Neural cell (in vitro differentiated cells): ENCODE measurements around the gene CNTN6. TPM values are rescaled to one million over a fixed set of nuclear protein-coding genes. Genes with fewer than 3 reads are reported as not detected.

ENCODE experiments used
- H2AFZ ChIP-seq: fragments of 200-600, 300-800 bp; sonication (generic), shearing (Covaris generic); 2 replicates; pipeline ENCODE4 v1.6.0; 2014; ENCODE audit warnings: low read depth, mild to moderate bottlenecking, antibody characterized with exemption, low read length, moderate library complexity
- H3F3A ChIP-seq: fragments of 200-600 bp; shearing (Covaris generic); 2 replicates; pipeline ENCODE4 v1.6.1; 2016; ENCODE audit warnings: mild to moderate bottlenecking, moderate library complexity, mixed read lengths, antibody characterized with exemption, low read length; ENCODE audit not compliant: insufficient read depth, poor library complexity, severe bottlenecking
- H3K27ac ChIP-seq: fragments of 200-600, 300-800 bp; sonication (generic), shearing (Covaris generic); 2 replicates; pipeline ENCODE4 v1.5.1; 2014; ENCODE audit warnings: mild to moderate bottlenecking, low read length, moderate library complexity
- H3K27me3 ChIP-seq: fragments of 300-800, 200-600 bp; sonication (generic), shearing (Covaris generic); 2 replicates; pipeline ENCODE4 v1.6.0; 2014; ENCODE audit warnings: mild to moderate bottlenecking, low read depth, low read length, moderate library complexity; ENCODE audit not compliant: insufficient read depth
- H3K36me3 ChIP-seq: fragments of 300-800, 200-600 bp; sonication (generic), shearing (Covaris generic); 2 replicates; pipeline ENCODE4 v1.5.1; 2014; ENCODE audit warnings: mild to moderate bottlenecking, antibody characterized with exemption, low read length, moderate library complexity; ENCODE audit not compliant: insufficient read depth
- H3K4me2 ChIP-seq: fragments of 300-800, 200-600 bp; sonication (generic), shearing (Covaris generic); 2 replicates; pipeline ENCODE4 v1.6.0; 2014; ENCODE audit warnings: mild to moderate bottlenecking, low read length
- H3K4me3 ChIP-seq: fragments of 300-800, 200-600 bp; sonication (generic), shearing (Covaris generic); 2 replicates; pipeline ENCODE4 v1.5.1; 2014; ENCODE audit warnings: mild to moderate bottlenecking, low read length, moderate library complexity
- H3K79me2 ChIP-seq: fragments of 200-600 bp; shearing (Covaris generic); replicated peaks from 2 replicates; pipeline ENCODE4 v1.6.0; 2014; ENCODE audit warnings: mild to moderate bottlenecking, low read length, moderate library complexity; ENCODE audit not compliant: insufficient read depth
- H3K9ac ChIP-seq: fragments of 300-800, 200-600 bp; sonication (generic), shearing (Covaris generic); 2 replicates; pipeline ENCODE4 v1.6.1; 2016; ENCODE audit warnings: mild to moderate bottlenecking, low read length, mixed read lengths
- H3K9me2 ChIP-seq: fragments of 200-600 bp; shearing (Covaris generic); 2 replicates; pipeline ENCODE4 v1.6.1; 2016; ENCODE audit warnings: mild to moderate bottlenecking, low read length, mixed read lengths; ENCODE audit not compliant: insufficient read depth
- H3K9me3 ChIP-seq: fragments of 200-600, 300-800 bp; sonication (generic), shearing (Covaris generic); 2 replicates; pipeline ENCODE4 v1.6.1; 2016; ENCODE audit warnings: mild to moderate bottlenecking, mixed run types, low read length, moderate library complexity, mixed read lengths
- H4K20me1 ChIP-seq: fragments of 200-600 bp; shearing (Covaris generic); 2 replicates; pipeline ENCODE4 v1.6.1; 2016; ENCODE audit warnings: mild to moderate bottlenecking, mixed run types; ENCODE audit not compliant: insufficient read depth
- EP300 ChIP-seq: fragments of 450-650 bp; conservative IDR thresholded peaks from 2 replicates; pipeline ENCODE4 v1.6.1; 2014; ENCODE audit warnings: antibody characterized with exemption, mild to moderate bottlenecking, moderate library complexity; ENCODE audit not compliant: poor library complexity, severe bottlenecking
- EZH2 ChIP-seq: fragments of 200-600, 300-800 bp; shearing (Covaris generic), sonication (generic); IDR thresholded peaks from 2 replicates; pipeline ENCODE4 v1.6.1; 2014; ENCODE audit warnings: antibody characterized with exemption, low read length, borderline replicate concordance, mild to moderate bottlenecking; ENCODE audit not compliant: insufficient read depth, poor library complexity, severe bottlenecking
- MXI1 ChIP-seq: fragments of 450-650 bp; conservative IDR thresholded peaks from 2 replicates; pipeline ENCODE4 v1.6.1; 2014; ENCODE audit warnings: antibody characterized with exemption, mild to moderate bottlenecking; ENCODE audit not compliant: poor library complexity, severe bottlenecking
- POLR2AphosphoS5 ChIP-seq: IDR thresholded peaks from 2 replicates; pipeline ENCODE4 v1.6.1; 2012
- RAD21 ChIP-seq: fragments of 450-650 bp; conservative IDR thresholded peaks from 2 replicates; pipeline ENCODE4 v1.6.1; 2014; ENCODE audit warnings: antibody characterized with exemption, mild to moderate bottlenecking, moderate library complexity
- SMC3 ChIP-seq: fragments of 450-650 bp; conservative IDR thresholded peaks from 2 replicates; pipeline ENCODE4 v1.6.1; 2014; ENCODE audit warnings: antibody characterized with exemption, mild to moderate bottlenecking, moderate library complexity; ENCODE audit not compliant: poor library complexity
- TAF1 ChIP-seq: IDR thresholded peaks from 2 replicates; pipeline ENCODE4 v1.6.1; 2012; ENCODE audit warnings: low read depth
- polyA plus RNA-seq: library from polyadenylated mRNA; depleted of rRNA; stranded (reverse); fragments of >200 nt; gene quantifications from 2 replicates; pipeline ENCODE4 v1.2.3, GENCODE V29; 2014
- TF ChIP-seq, protein P1 (sequence below): fragments of 450-650 bp; IDR thresholded peaks from 2 replicates; pipeline ENCODE4 v1.5.1; 2014; ENCODE audit warnings: antibody characterized with exemption, mild to moderate bottlenecking, moderate library complexity; ENCODE audit not compliant: poor library complexity, severe bottlenecking
- TF ChIP-seq, protein P2 (sequence below): IDR thresholded peaks from 2 replicates; pipeline ENCODE4 v1.6.1; 2012; ENCODE audit warnings: borderline replicate concordance

Gene CNTN6
- polyA plus RNA-seq, 1 donor from 2014 or later, result 1.8 TPM

DNA sequence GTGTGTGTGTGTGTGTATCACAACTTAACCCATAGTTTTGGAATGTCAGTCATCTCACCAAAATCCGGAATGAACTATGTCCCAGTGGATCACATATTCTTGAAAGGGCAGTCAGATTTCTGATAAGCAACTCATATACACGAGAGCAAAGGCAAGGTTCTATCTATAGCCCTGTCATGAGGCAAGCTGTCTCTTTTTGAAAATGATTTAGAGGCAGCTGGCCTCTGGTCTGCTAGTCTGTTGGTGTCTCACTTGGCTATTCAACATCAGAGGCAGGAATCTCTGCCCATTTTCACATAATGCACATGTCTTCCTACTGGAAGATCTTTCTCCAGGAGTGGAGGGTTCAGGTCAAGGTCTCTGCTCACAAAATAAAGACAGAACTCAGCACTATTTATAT is 79.8 kb downstream of the CNTN6 start:
- no peaks in the 10 kb centered on the region for H3K36me3 ChIP-seq
- H3K79me2 ChIP-seq, result no peaks in the 10 kb centered on the region
- no peak overlapping the region for H3K4me2 ChIP-seq
- H3K27me3 ChIP-seq, result no peaks in the 10 kb centered on the region
- no peaks in the 10 kb centered on the region for H3K9me3 ChIP-seq
- no peaks in the 10 kb centered on the region for H3F3A ChIP-seq
- TF ChIP-seq TAF1 (no peak), EP300 (no peak), EZH2 (no peak), POLR2AphosphoS5 (no peak)
- TF ChIP-seq, protein P1, sequence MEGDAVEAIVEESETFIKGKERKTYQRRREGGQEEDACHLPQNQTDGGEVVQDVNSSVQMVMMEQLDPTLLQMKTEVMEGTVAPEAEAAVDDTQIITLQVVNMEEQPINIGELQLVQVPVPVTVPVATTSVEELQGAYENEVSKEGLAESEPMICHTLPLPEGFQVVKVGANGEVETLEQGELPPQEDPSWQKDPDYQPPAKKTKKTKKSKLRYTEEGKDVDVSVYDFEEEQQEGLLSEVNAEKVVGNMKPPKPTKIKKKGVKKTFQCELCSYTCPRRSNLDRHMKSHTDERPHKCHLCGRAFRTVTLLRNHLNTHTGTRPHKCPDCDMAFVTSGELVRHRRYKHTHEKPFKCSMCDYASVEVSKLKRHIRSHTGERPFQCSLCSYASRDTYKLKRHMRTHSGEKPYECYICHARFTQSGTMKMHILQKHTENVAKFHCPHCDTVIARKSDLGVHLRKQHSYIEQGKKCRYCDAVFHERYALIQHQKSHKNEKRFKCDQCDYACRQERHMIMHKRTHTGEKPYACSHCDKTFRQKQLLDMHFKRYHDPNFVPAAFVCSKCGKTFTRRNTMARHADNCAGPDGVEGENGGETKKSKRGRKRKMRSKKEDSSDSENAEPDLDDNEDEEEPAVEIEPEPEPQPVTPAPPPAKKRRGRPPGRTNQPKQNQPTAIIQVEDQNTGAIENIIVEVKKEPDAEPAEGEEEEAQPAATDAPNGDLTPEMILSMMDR, result no peak
- no peaks in the 10 kb centered on the region for H3K9me2 ChIP-seq
- H2AFZ ChIP-seq, result no peak overlapping the region
- H3K27ac ChIP-seq, result no peak overlapping the region
- H3K9ac ChIP-seq, result no peak overlapping the region
- H4K20me1 ChIP-seq, result no peaks in the 10 kb centered on the region
- H3K4me3 ChIP-seq, result no peak overlapping the region

DNA sequence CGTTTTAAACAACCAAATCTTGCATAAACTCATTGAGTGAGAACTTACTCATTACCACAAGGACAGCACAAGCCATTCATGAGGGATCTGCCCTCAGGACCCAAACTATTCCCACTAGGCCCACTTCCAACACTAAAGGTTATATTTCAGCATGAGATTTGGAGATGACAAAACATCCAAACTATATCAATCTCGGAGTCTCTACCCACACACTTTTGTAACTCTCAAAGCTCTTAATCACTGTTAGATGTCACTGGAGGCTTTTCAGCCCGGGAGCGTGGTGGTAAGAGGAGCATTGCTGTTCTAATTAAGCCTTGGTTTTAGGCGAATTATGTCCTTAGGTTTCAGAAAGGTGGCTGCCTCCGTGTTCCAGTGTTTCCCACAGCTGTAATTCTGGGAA is 86.3 kb downstream of the CNTN6 start:
- Histone ChIP-seq H3K9me3 (no peaks in the 10 kb centered on the region), H3K27ac (no peak overlapping the region), H3K27me3 (no peaks in the 10 kb centered on the region), H3K4me2 (no peak overlapping the region), H3F3A (no peaks in the 10 kb centered on the region), H3K4me3 (no peak overlapping the region), H3K9ac (no peak overlapping the region), H3K9me2 (no peaks in the 10 kb centered on the region), H3K36me3 (no peaks in the 10 kb centered on the region), H4K20me1 (no peaks in the 10 kb centered on the region), H2AFZ (no peak overlapping the region), H3K79me2 (no peaks in the 10 kb centered on the region)
- TF ChIP-seq TAF1 (no peak), RAD21 (no peak), POLR2AphosphoS5 (no peak)

DNA sequence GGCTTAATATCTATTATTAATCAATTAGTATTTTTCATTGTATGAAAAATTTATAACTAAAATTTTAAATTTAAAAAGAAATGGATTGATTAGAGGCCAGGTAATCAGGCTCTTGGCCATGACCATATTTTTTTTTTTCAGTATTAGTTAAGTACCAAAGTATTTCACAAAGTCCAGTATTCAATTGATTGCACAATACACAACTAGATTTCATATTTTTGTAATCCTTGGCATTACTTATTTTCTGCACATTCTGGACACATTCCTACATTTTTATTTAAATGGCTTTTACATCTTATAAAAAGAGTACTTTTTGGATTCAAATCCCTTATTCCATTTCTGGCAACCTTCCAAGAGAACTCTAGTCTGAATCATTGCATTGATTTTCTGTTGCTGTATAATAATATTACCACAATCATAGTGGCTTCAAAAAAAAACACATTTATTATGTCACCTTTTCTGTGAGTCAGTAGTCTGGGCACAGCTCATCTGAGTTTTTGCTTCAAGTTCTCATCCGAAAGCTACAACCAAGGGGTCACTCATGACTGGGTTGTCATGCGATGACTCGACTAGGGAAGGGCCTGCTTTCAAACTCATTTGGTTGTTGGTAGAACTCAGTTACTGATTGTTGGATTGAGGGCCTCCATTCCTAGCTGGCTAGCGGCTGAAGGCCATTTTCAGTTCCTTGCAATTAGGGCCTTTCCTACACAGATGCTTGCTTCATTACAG is 90.7 kb downstream of the CNTN6 start:
- Histone ChIP-seq H3K9me3 (no peaks in the 10 kb centered on the region), H3K79me2 (no peaks in the 10 kb centered on the region), H3K36me3 (no peaks in the 10 kb centered on the region), H3K27ac (no peak overlapping the region), H3K9me2 (no peaks in the 10 kb centered on the region), H2AFZ (no peak overlapping the region), H3K9ac (no peak overlapping the region), H4K20me1 (no peaks in the 10 kb centered on the region), H3K4me3 (no peak overlapping the region), H3K27me3 (no peaks in the 10 kb centered on the region), H3K4me2 (no peak overlapping the region), H3F3A (no peaks in the 10 kb centered on the region)
- TF ChIP-seq, protein P2, sequence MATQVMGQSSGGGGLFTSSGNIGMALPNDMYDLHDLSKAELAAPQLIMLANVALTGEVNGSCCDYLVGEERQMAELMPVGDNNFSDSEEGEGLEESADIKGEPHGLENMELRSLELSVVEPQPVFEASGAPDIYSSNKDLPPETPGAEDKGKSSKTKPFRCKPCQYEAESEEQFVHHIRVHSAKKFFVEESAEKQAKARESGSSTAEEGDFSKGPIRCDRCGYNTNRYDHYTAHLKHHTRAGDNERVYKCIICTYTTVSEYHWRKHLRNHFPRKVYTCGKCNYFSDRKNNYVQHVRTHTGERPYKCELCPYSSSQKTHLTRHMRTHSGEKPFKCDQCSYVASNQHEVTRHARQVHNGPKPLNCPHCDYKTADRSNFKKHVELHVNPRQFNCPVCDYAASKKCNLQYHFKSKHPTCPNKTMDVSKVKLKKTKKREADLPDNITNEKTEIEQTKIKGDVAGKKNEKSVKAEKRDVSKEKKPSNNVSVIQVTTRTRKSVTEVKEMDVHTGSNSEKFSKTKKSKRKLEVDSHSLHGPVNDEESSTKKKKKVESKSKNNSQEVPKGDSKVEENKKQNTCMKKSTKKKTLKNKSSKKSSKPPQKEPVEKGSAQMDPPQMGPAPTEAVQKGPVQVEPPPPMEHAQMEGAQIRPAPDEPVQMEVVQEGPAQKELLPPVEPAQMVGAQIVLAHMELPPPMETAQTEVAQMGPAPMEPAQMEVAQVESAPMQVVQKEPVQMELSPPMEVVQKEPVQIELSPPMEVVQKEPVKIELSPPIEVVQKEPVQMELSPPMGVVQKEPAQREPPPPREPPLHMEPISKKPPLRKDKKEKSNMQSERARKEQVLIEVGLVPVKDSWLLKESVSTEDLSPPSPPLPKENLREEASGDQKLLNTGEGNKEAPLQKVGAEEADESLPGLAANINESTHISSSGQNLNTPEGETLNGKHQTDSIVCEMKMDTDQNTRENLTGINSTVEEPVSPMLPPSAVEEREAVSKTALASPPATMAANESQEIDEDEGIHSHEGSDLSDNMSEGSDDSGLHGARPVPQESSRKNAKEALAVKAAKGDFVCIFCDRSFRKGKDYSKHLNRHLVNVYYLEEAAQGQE, result no peak
- TF ChIP-seq SMC3 (no peak), POLR2AphosphoS5 (no peak), MXI1 (no peak), TAF1 (no peak), EP300 (no peak), EZH2 (no peak), RAD21 (no peak)
- TF ChIP-seq, protein P1, result no peak
